ENCODE results near the gene DOHH.

- no peak for TF ChIP-seq EZH2 (IDR thresholded peaks at IDR 0.05; ENCODE audit: borderline replicate concordance, low read length)
- no peak for TF ChIP-seq CTCF (conservative IDR thresholded peaks at IDR 0.05 in 1 of 2, IDR thresholded peaks at IDR 0.05 in 1 of 2; ENCODE audit: extremely low read depth in 1 of 2, insufficient read depth in 1 of 2, low read depth in 1 of 2, low read length in 2 of 2)
Measured at GRCh38 chr19:3463714-3464586, 36.5 kb downstream of the DOHH start.
